MG63 (cell line): ENCODE results near the gene EPOP. TPM values are rescaled to one million over a fixed set of nuclear protein-coding genes. Genes with fewer than 3 reads are reported as not detected.

Experiments used
- DNase-seq: peaks from one replicate; pipeline ENCODE4 v3.0.0-alpha.2; 2020
- H3K27me3 ChIP-seq: fragments of 250-450 bp; sonication (Bioruptor Pico); 2 replicates; pipeline ENCODE4 v1.5.1; 2020; ENCODE audit warnings: mild to moderate bottlenecking, moderate library complexity
- H3K36me3 ChIP-seq: fragments of 250-450 bp; sonication (Bioruptor Pico); 2 replicates; pipeline ENCODE4 v1.5.1; 2020; ENCODE audit warnings: mild to moderate bottlenecking, moderate library complexity
- H3K4me3 ChIP-seq: fragments of 250-450 bp; sonication (Bioruptor Pico); 2 replicates; pipeline ENCODE4 v1.5.1; 2020; ENCODE audit warnings: mild to moderate bottlenecking, moderate library complexity
- H3K9me3 ChIP-seq: fragments of 250-450 bp; sonication (Bioruptor Pico); 2 replicates; pipeline ENCODE4 v1.5.1; 2020; ENCODE audit warnings: mild to moderate bottlenecking, moderate library complexity
- total RNA-seq: library from RNA; depleted of rRNA; stranded (reverse); fragments of >200 nt; shearing (Covaris generic); gene quantifications from 2 replicates; pipeline ENCODE4 v1.2.3, GENCODE V29; 2014; ENCODE audit warnings: low replicate concordance

The EPOP gene
- total RNA-seq, 1 experiment from 2014 or later = 7.9 TPM

DNA sequence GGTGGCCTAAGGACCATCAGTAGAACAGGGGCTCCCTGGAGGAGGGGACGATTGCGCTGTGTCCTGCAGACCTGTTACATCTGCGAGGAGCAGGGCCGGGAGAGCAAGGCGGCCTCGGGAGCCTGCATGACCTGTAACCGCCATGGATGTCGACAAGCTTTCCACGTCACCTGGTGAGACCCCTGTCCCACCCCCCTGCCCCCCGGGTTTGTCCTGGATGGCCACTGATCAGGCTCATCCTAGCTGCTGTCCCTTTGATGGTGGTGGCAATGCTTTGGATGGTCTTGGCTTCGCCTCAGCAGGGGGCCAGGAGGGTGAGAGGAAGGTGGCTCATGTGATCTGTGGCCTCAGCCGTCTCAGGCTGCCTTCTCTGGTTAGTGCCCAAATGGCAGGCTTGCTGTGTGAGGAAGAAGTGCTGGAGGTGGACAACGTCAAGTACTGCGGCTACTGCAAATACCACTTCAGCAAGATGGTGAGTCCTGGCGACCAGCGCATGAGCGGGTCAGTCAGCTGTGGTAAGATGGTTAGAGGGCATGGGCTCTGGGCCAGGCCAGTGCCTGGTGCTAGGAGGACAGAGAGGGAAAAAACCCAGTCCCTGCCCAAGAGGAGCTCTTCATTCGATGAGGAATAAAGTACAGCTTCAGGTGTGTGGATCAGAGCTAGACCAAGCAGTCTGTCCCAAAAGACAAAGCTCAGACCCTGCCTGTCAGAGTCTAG lies 34.5 kb upstream of the EPOP start:
- Histone ChIP-seq H3K9me3 (no peaks in the 10 kb centered on the region), H3K27me3 (no peaks in the 10 kb centered on the region; the same call in 1 of the 2 replicates), H3K4me3 (no peak overlapping the region), H3K36me3 (peaks cover 61% of the 10 kb centered on the region)
- DNase-seq = no peak

DNA sequence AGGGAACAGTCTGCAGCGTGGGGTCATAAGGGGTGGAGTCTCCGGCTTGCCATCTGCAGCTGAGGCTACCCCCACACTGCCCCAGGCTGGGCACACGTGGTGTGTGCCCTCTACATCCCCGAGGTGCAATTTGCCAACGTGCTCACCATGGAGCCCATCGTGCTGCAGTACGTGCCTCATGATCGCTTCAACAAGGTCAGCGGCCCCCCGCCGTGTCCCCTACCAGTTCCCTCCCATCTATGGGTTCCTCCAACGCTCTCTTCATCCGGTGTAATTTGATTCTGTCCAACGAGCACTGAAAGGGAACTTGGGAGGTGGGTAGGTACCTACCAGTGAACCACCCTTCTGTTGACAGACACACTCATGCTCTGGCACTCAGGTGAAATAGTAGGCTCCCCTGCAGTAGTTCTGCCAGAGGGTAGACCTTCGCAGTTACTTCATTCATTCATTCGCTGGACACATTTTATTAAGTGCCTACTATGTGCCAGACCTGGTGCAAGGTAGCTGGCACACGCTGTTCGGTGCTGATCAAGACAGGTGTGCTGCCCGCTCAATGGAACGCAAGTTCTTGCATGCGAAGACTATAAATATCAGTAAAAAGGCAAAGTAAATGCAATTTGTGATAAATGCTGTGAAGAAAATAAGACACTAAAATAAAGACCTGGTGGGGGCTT lies 33.1 kb upstream of the EPOP start:
- no peaks in the 10 kb centered on the region; the same call in 1 of the 2 replicates for H3K9me3 ChIP-seq
- peaks cover 47% of the 10 kb centered on the region for H3K36me3 ChIP-seq
- H3K27me3 ChIP-seq = no peaks in the 10 kb centered on the region; the same call in 1 of the 2 replicates
- no peak overlapping the region for H3K4me3 ChIP-seq
- DNase-seq = no peak

DNA sequence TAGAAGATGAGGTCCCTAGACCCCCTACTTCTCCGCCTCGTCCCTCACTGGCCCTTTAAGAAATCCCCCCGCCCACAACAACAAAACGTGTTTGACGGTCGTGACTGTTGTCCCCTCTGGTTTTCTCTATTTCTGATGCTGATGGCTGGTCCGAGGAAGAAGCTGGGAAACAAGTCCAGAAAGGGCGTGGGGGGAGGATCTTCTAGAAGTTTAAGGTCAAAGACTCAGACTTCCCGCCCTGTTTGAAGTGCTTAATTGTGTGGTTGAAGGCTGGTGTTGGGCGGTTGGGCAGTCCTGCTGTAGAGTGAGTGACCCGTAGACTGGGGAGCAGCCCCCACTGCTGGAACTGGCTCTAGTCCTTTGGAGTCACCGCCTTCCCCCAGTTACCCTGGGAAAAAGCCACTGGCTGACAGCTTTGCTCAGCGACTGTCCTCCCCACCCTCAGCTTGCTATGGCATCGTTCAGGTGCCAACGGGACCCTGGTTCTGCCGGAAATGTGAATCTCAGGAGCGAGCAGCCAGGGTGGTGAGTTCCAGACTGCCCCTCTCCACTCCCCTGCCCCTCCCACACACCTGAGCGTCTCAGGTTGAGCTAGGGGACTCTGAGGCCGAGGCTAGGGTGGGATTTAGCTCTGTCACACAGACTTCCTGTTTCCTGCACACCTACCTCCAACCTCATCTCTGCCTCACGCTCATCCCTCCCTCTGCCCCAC lies 31.9 kb upstream of the EPOP start:
- DNase-seq = no peak
- Histone ChIP-seq H3K27me3 (no peaks in the 10 kb centered on the region; the same call in 1 of the 2 replicates), H3K9me3 (no peaks in the 10 kb centered on the region; the same call in 1 of the 2 replicates), H3K36me3 (peaks cover 39% of the 10 kb centered on the region), H3K4me3 (peak overlapping the region; percentile 69)

GRCh38 chr17:38705803-38706504 lies 31.2 kb upstream of the EPOP start:
- Histone ChIP-seq H3K36me3 (peaks cover 33% of the 10 kb centered on the region), H3K4me3 (peak overlapping the region; percentile 69), H3K27me3 (no peaks in the 10 kb centered on the region; the same call in 1 of the 2 replicates), H3K9me3 (no peaks in the 10 kb centered on the region; the same call in 1 of the 2 replicates)
- DNase-seq = peak; percentile 57

DNA sequence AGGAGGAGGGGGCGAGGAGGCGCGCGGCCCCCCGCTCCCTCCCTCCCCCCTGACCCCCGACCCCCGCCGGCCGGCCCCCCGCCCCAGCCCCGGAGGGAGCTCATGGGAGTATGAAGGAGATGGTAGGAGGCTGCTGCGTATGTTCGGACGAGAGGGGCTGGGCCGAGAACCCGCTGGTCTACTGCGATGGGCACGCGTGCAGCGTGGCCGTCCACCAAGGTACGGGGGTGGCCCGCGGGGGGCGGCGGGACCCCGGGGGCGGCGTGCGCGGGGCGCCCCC lies 30.7 kb upstream of the EPOP start:
- peaks cover 33% of the 10 kb centered on the region for H3K36me3 ChIP-seq
- no peaks in the 10 kb centered on the region; the same call in 1 of the 2 replicates for H3K9me3 ChIP-seq
- peak overlapping the region; percentile 69 for H3K4me3 ChIP-seq
- no peaks in the 10 kb centered on the region; the same call in 1 of the 2 replicates for H3K27me3 ChIP-seq
- no peak for DNase-seq

- peak; percentile 83 for DNase-seq
- Histone ChIP-seq H3K9me3 (no peaks in the 10 kb centered on the region; the same call in 1 of the 2 replicates), H3K4me3 (peak within 1 kb of the TSS; percentile 69), H3K36me3 (peaks cover 30% of the 10 kb centered on the region), H3K27me3 (no peaks in the 10 kb centered on the region; the same call in 1 of the 2 replicates)
Measured at GRCh38 chr17:38704606-38705522, 30.1 kb upstream of the EPOP start, which contains the start of gene MLLT6. TSS of gene MLLT6 (plus strand) at chr17:38705273. CDS start at chr17:38705633, 360 bp downstream.

- H3K9me3 ChIP-seq = no peaks in the 10 kb centered on the region; the same call in 1 of the 2 replicates
- H3K36me3 ChIP-seq = peaks cover 23% of the 10 kb centered on the region
- no peaks in the 10 kb centered on the region; the same call in 1 of the 2 replicates for H3K27me3 ChIP-seq
- peak overlapping the region; percentile 69 for H3K4me3 ChIP-seq
- peak; percentile 38 for DNase-seq
Measured at GRCh38 chr17:38703742-38704605, 29.2 kb upstream of the EPOP start.

DNA sequence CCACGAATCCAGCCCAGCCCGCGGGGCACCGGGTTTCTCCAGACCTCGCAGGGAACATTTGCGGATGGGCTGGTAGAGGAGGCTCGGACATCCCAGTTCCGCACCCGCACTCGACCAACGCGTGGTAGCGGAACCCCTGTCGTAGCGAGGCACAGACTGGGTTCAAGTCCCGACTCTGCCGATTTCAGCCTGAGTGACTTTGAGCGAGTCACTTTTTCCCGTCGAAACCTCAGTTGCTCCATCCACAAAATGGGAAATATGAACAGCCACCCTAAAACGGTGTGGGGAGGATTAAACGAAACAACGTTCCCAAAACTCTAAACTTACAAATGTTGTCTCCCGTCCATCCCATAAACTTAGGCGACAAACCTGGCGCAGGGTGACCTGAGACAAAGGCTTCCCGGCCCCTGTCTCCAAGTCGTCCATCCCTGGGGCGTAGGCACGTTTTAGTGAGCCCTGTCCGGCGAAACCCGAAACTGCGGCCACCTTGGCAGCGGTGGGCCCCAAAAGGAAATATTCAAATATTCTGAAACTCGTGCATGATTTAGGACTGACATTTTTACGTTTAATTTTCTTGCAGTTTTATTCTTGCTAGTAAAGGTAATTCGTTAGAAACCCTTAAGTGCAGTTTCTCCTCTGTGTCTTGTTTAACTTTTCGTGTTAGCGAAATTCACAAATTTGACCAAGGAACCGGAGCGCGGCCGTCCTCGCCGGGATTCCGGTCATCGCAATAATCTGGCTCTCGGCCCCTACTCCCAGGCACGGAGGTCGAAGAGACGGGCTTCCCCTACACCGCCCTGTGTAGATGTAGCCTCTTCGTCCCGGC lies 28.4 kb upstream of the EPOP start:
- Histone ChIP-seq H3K36me3 (peaks cover 17% of the 10 kb centered on the region), H3K27me3 (no peaks in the 10 kb centered on the region; the same call in 1 of the 2 replicates), H3K4me3 (peak overlapping the region; percentile 69), H3K9me3 (no peaks in the 10 kb centered on the region; the same call in 1 of the 2 replicates)
- DNase-seq = peak; percentile 20

DNA sequence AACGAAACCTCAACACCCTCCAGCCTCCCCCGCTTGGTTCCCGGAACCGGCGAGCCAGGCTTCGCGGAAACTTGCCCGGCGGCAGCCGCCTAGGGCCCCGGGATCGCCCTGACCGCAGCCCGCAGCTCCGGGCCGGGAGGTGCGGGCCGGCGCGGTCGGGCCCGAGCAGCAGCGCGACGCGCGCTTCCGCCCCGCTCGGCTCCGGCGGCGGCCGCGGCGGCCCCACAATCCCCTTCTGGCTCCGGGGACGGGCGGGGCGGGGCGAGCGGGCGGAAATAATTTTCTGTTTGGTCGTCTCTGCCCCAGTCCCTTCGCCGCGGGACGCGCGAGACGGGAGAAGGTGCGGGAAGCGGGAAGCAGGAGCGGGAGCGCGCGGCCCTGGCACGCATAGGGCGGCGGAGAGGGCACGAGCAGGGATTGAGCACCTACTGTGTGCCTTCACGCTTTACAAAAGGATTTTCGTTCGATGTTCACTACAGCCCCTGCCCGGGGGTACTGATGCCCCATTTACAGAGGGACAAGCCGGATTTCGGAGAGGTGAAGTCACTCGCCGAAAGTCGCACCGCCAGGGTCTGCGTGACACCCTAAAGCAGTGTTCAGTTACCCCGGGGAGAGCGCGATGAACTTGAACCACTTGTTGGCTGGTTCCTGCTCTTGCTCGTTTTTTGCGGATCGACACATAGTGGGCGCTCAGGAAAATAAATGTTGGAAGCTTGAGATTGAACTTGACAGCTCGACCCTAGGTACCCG lies 27.6 kb upstream of the EPOP start:
- DNase-seq = peak; percentile 96
- H3K36me3 ChIP-seq = peaks cover 10% of the 10 kb centered on the region
- H3K9me3 ChIP-seq = no peaks in the 10 kb centered on the region; the same call in 1 of the 2 replicates
- H3K4me3 ChIP-seq = peak overlapping the region; percentile 69
- peaks cover 3% of the 10 kb centered on the region; the same call in 1 of the 2 replicates for H3K27me3 ChIP-seq

GRCh38 chr17:38701504-38702165 lies 26.9 kb upstream of the EPOP start:
- peaks cover 3% of the 10 kb centered on the region; the same call in 1 of the 2 replicates for H3K36me3 ChIP-seq
- H3K4me3 ChIP-seq = peak overlapping the region; percentile 69
- peaks cover 3% of the 10 kb centered on the region; the same call in 1 of the 2 replicates for H3K27me3 ChIP-seq
- H3K9me3 ChIP-seq = no peaks in the 10 kb centered on the region; the same call in 1 of the 2 replicates
- peak; percentile 60 for DNase-seq

GRCh38 chr17:38698760-38699159 lies 24.0 kb upstream of the EPOP start:
- no peak for DNase-seq
- no peaks in the 10 kb centered on the region for H3K36me3 ChIP-seq
- 0 out of 2 replicates have a peak, but pooled peaks cover 3% of the 10 kb centered on the region for H3K27me3 ChIP-seq
- H3K9me3 ChIP-seq = no peaks in the 10 kb centered on the region
- H3K4me3 ChIP-seq = no peak overlapping the region

GRCh38 chr17:38697061-38697820 lies 22.5 kb upstream of the EPOP start:
- Histone ChIP-seq H3K36me3 (no peaks in the 10 kb centered on the region), H3K27me3 (0 out of 2 replicates have a peak, but pooled peaks cover 3% of the 10 kb centered on the region), H3K4me3 (no peak overlapping the region), H3K9me3 (no peaks in the 10 kb centered on the region)
- no peak for DNase-seq
